Esophagus muscularis mucosa (tissue), 4 donors: ENCODE data around the gene GALC.

Experiments used
- EP300 ChIP-seq: sonication (generic); formaldehyde crosslinking; IDR thresholded peaks from one replicate; pipeline ENCODE4 v1.6.1; 2017; ENCODE audit warnings: antibody characterized with exemption
- POLR2A ChIP-seq: fragments of 450-650 bp; IDR thresholded peaks from one replicate; pipeline ENCODE4 v1.6.1; 2017; ENCODE audit warnings: antibody characterized with exemption, moderate library complexity, mild to moderate bottlenecking, low read depth
- POLR2AphosphoS5 ChIP-seq, 2 donors: sonication (generic); formaldehyde crosslinking; IDR thresholded peaks; one replicate each; pipeline ENCODE4 v1.6.1; 2017; ENCODE audit warnings: antibody characterized with exemption in 2 of 2
- TF ChIP-seq, protein P1 (sequence below), 3 experiments: fragments of 200-600 bp in 2 of 3; fragments of 450-650 bp in 1 of 3; sonication (generic) in 2 of 3; IDR thresholded peaks; one replicate each; pipeline ENCODE4 v1.5.1; 2017 to 2019; ENCODE audit warnings: antibody characterized with exemption in 3 of 3, mild to moderate bottlenecking in 2 of 3, moderate library complexity in 1 of 3

DNA sequence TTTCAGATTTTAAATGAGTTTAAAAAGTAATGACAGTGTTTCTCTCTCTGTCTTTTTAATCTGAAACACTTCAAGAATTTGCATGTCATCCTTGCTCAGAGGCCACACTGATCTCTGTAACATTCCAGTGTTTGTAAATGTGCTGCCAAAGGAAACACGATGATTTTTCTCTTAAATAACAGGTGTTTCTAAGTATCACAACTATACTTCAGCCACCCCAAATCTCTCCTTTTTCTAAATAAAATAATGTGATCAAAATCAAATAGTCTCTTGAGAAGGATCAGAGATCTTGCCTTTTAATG is 3.3 kb upstream of the GALC start:
- TF ChIP-seq POLR2A = no peak
- no peak for TF ChIP-seq EP300
- TF ChIP-seq, protein P1, sequence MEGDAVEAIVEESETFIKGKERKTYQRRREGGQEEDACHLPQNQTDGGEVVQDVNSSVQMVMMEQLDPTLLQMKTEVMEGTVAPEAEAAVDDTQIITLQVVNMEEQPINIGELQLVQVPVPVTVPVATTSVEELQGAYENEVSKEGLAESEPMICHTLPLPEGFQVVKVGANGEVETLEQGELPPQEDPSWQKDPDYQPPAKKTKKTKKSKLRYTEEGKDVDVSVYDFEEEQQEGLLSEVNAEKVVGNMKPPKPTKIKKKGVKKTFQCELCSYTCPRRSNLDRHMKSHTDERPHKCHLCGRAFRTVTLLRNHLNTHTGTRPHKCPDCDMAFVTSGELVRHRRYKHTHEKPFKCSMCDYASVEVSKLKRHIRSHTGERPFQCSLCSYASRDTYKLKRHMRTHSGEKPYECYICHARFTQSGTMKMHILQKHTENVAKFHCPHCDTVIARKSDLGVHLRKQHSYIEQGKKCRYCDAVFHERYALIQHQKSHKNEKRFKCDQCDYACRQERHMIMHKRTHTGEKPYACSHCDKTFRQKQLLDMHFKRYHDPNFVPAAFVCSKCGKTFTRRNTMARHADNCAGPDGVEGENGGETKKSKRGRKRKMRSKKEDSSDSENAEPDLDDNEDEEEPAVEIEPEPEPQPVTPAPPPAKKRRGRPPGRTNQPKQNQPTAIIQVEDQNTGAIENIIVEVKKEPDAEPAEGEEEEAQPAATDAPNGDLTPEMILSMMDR (IDR thresholded peaks at IDR 0.05) = no peak
- no peak for TF ChIP-seq POLR2AphosphoS5 (IDR thresholded peaks at IDR 0.05)
